ENCODE measurements around the gene CTAGE4. TPM values are rescaled to one million over a fixed set of nuclear protein-coding genes. Genes with fewer than 3 reads are reported as not detected.
"Not testable (repeated sequence)": the region's sequence is repeated elsewhere in the genome, so short reads cannot be mapped to it uniquely, and the experiment has no call there.

The CTAGE4 gene, protein sequence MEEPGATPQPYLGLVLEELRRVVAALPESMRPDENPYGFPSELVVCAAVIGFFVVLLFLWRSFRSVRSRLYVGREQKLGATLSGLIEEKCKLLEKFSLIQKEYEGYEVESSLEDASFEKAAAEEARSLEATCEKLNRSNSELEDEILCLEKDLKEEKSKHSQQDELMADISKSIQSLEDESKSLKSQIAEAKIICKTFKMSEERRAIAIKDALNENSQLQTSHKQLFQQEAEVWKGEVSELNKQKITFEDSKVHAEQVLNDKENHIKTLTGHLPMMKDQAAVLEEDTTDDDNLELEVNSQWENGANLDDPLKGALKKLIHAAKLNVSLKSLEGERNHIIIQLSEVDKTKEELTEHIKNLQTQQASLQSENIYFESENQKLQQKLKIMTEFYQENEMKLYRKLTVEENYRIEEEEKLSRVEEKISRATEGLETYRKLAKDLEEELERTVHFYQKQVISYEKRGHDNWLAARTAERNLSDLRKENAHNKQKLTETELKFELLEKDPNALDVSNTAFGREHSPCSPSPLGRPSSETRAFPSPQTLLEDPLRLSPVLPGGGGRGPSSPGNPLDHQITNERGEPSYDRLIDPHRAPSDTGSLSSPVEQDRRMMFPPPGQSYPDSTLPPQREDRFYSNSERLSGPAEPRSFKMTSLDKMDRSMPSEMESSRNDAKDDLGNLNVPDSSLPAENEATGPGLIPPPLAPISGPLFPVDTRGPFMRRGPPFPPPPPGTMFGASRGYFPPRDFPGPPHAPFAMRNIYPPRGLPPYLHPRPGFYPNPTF
- total RNA-seq (ENCODE audit: insufficient read depth, low replicate concordance), result 17.8 TPM

DNA sequence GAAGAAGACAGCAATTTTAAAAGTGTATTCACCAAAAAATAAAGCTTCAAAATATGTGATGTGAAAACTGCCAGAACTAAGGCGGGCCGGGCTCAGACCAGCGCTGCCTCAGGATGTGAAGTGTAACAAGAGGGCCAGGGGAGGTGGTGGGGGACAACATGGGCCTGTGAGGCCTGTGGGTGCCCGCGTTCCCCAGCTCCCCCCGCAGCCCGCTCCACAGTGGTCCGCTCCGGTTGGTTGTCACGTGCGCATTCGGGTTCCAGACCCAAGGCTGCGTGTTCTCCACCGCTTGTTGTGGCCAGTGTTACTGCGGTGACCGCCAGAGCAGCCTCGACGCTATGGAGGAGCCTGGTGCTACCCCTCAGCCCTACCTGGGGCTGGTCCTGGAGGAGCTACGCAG is at the start of gene CTAGE4:
TSS of gene CTAGE4 (plus strand) at position 301 of the 400 bp plus-strand sequence. CDS start at position 339, 38 bp downstream.
- DNase-seq (ENCODE audit: low spot score), result not testable (repeated sequence)

DNA sequence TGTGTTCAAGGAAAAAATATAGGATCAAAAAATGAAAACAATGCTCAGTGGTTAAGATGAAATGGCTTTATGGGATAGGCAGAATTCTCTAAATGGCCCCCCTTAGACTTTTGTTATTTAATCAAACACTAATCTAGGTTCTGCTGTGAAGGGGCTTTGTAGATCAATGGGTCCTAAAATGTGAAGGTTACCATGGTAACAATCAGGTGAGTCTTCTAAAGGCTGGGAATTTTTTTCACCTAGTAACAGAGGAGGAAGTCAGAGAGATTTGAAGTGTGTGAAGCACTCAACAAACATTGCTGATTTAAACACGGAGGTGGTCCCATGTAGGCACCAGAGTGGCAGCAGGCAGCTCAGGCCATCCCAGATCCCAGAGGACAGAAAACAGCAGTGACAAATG is 49.1 kb upstream of the CTAGE4 start:
- DNase-seq (ENCODE audit: low spot score), result no peak

DNA sequence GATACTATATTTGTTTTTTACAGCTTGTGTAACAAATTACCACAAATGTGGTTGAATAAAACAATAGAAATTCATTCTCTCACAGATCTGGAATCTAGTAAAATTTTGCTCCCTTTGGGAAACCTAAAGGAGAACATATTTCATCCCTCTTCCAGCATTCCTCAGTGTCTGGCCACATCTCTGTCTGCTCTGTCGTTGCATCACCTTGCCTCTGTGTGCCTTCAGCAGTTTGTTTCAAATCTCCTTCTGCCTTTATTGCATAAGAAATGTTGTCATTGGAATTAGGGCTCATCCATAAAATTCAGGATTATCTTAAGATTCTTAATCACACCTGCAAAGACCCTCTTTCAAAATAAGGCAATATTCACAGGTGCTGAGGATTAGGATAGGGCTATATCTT is 45.8 kb upstream of the CTAGE4 start:
- DNase-seq (ENCODE audit: low spot score), result no peak

DNA sequence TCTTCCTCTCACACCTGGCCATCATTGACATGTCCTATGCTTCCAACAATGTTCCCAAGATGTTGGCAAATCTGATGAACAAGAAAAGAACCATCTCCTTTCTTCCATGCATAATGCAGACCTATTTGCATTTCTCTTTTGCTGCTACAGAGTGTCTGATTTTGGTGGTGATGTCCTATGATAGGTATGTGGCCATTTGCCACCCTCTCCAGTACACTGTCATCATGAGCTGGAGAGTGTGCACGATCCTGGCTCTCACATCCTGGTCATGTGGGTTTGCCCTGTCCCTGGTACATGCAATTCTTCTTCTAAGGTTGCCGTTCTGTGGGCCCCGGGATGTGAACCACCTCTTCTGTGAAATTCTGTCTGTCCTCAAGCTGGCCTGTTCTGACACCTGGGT is 41.1 kb upstream of the CTAGE4 start:
- DNase-seq (ENCODE audit: low spot score), result no peak

DNA sequence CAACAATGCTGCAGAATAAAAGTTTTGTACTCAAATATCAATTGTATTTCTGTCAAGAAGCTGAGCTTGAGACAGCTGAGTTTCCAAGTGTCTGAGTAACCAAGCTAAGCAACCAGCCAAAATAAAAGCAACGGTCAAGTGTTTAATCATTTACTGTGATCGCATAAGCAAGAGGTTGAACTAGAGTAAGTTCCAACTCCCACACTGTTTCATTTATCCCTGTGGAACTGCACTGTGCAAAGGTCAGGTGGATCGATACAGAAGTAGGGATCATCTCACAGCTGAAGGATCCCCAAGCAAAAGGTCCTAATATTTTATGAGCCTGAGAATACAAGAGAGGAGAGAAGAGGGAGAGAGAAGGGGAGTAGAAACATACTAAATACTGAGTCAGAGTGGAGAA is 38.8 kb upstream of the CTAGE4 start:
- no peak for DNase-seq (ENCODE audit: low spot score)

DNA sequence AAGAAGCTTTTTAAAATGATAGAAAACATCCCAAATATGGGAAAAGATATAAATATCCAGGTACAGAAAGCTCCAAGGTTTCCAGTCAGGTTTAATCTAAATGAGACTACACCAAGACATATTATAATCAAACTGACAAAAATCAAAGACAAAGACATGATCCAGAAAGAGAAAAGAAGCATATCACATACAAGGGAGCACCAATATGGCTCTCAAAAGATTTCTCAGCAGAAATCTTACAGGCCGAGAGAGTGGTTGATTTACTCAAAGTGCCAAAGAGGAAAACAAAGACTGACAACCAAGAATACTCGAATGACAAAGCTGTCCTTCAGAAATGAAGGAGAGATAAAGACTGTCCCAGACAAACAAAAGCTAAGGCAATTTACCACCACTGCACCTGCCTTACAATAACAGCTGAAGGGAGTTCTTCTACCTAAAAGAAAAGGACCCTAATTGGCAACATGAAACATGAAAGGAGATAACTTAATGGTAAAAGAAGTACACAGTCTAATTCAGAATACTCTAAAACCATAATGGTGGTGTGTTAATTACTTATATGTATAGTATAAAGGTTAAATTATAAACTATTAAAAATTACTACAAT is 34.9 kb upstream of the CTAGE4 start:
- no peak for DNase-seq (ENCODE audit: low spot score)

DNA sequence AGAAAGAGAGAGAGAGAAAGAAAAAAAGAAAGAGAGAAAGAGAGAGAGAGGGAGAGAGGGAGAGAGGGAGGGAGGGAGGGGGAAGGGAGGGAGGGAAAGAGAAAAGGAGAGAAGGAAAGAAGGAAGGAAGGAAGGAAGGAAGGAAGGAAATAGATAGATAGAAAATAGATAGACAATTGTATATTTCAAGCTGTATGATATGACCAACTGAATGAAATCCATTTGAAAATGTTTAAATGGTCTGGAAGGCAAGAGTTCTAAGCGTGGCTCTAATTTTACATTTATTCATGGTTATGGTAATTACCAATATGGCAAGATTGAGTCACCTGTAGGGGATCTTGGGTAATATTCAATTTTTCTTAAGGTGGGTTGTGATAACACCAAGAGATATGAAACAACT is 24.4 kb upstream of the CTAGE4 start:
- no peak for DNase-seq (ENCODE audit: low spot score)

DNA sequence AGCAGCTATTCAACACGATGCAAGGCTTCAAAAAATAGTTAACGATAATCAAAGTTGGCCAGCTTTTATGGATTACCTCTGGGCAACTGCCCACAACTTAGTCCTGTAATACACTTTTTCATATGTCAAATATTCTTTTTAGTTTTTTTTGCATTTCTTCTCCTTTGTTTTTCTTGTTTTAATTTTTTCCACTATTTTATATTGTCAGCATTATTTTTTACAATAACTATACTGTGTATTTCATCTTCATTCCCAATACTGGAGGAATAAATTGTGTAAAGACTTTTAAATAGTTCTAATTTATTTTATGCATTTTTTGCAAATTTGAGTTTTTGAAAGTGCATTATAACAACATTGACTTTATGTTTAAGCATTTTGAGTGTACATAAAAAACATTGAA is 18.5 kb upstream of the CTAGE4 start:
- no peak for DNase-seq (ENCODE audit: low spot score)

DNA sequence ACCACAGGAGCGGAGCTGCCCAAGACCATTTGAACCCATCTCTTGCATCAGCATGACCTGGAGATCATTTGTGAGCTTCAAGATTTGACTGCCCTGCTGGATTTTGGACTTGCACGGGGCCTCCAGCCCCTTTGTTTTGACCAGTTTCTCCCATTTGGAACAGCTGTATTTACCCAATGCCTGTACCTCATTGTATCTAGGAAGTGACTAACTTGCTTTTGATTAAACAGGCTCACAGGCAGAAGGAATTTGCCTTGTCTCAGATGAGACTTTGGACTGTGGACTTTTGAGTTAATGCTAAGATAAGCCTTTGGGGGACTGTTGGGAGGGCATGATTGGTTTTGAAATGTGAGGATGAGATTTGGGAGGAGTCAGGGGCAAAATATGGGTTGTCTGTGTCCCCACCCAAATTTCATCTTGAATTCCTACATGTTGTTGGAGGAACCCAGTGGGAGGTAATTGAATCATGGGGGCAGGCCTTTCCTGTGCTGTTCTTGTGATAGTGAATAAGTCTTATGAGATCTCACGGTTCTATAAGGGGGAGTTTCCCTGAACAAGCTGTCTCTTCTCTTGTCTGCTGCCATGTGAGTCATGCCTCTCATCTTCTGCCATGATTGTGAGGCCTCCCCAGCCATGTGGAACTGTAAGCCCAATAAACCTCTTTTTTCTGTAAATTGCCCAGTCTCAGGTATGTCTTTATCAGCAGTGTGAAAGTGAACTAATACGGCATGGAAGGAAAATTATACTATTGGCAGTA is 11.5 kb upstream of the CTAGE4 start:
- DNase-seq (ENCODE audit: low spot score), result not testable (repeated sequence)

DNA sequence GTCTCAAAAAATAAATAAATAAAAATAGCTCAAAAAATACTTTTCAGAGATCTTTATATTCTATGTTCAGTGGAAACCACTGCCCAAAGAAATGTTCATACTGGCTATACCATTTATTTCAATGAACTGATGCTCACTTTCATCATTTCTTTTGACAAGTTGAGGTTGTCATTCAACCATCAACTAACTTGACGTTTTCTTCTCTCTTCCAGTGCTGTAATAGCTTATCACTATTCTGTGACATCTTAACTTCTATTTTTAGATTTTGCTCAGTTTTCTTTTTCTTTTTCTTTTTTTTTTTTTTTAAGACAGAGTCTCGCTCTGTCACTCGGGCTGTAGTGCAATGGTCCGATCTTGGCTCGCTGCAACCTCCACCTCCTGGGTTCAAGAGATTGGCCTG is 8.7 kb upstream of the CTAGE4 start:
- DNase-seq (ENCODE audit: low spot score), result no peak

DNA sequence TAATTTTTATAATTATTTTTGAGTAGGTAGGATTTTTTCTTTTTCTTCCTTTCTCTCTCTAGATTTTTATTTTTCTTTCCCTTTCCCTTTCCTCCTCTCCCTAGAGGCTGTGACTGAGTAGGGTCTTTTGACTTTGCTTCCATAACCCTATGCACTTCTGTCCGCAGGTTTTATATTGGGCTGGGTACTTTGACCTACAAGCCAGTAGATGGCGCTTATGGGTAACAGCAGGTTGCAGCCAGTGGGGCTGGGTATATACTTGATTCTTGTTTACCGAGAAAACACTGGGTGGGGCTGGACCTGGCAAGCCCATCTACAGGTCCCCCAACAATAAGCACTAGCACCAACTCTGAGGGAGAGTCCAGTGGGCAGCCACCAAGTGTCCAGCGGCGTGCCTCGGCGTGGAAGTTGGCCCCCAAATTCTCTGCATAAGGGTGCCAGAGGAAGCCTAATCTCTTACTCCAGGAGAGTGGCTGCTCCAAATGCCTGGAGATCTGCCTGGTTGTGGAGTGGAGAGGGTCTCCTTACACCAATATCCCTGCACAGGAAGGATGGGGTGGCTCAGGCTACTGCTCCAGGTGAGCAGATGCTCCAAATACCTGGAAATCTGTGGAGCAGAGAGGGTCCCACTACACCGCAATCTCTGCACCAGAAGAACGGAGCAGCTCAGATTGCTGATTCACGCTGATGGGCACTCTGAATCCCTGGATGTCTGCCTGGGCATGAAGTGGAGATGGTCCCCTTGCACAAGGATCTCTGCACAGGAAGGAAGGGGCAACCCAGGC is 4.7 kb upstream of the CTAGE4 start:
- DNase-seq (ENCODE audit: low spot score), result not testable (repeated sequence)

DNA sequence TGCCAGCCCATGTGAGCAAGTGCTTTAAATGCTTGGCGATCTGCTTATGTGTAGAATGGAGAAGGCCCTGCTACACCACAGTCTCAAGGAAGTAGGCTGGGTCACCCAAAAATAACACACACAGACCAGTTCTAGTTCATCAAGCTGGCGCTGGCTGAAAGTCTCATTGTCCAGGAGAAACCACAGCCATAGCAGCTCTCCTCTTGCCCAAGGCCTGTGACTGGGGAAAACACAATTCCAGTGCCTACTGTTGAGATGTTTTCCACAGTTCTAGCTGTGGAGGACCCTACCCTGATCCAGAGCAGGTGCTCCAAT is 4.1 kb upstream of the CTAGE4 start:
- not testable (repeated sequence) for DNase-seq (ENCODE audit: low spot score)

DNA sequence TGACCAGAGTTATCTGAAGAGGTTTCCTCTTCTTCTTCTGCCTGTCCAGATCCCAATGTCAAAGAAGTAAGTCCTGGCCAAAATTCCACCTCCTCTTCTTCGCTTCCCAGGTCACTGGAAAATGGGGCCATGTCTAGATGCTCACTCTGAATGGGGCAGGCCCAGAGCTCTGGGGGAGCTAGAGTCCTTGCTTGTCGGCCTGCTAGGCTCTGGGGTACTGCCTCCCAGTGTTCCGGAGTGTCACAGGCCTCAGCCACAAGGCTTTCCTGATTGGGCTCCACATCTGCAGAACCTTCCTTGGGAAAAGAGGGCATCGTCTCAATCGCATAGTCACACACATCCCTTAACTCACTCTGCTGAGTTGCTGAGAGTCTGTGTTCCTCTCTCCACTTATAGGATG is 4.6 kb downstream of the CTAGE4 start:
- DNase-seq (ENCODE audit: low spot score), result not testable (repeated sequence)

DNA sequence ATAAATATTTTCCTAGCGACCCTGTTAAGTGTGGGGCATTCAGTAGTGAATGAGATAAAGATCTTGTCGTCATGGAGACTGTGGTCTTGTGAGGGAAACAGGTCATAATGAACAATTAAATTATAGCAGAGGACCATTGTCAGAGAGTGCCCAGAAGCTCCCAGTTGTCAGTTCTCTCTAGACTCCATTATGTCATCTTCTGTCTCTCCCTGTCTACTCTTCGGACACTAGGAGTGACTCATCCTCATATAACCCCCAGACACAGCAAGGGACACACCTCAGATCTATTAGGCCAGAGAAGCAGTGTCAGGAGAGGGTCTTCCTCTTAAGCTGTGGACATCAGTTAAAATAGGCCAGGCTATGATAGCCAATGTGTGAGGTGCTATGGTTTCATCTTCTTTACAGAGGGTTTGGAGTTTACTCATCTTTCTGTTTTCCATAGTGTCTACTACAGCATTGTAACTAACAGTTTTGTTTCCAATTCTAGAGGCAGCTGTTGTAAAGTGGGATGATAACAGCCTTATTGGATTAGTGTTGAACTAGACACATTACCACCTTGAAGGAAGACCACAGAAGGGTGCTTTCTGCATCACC is 5.4 kb downstream of the CTAGE4 start:
- DNase-seq (ENCODE audit: low spot score), result not testable (repeated sequence)

DNA sequence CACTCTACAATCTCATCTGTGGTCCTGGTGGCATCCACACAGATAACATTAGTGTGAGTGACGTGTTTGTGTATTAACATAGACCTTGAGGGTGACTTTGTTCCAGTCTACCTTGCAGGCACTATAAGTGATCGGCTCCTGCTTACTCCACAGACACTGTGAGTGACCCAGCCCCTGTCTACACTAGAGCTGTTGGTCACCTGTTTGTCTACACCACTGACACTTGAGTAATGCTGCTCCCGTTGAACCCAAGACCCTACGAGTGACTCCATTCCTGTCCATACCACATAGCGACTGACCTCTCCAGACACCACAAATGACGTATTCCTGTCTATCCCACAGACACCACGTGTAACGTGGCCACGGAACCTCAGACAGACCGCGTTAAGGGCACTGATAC is 10.5 kb downstream of the CTAGE4 start:
- not testable (repeated sequence) for DNase-seq (ENCODE audit: low spot score)

DNA sequence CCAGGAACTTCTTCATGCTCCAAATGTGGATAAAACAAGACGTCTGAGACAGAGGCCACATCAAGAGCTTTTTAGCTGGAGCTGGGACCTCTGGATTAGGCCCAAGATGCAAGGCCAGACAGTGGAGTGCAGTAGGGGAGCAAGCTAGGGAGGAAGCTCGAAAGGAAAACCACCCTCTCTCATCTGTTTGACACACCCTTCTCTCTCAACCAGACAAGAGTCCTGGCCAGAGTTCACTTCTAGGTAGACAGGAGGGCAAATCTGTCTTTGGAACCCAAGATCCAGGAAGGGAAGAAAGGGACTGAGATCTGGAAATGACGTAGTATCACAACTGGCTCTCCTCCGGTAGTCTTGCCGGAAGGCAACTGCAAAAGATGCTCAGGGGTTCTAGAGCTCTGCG is 11.2 kb downstream of the CTAGE4 start:
- DNase-seq (ENCODE audit: low spot score), result not testable (repeated sequence)

DNA sequence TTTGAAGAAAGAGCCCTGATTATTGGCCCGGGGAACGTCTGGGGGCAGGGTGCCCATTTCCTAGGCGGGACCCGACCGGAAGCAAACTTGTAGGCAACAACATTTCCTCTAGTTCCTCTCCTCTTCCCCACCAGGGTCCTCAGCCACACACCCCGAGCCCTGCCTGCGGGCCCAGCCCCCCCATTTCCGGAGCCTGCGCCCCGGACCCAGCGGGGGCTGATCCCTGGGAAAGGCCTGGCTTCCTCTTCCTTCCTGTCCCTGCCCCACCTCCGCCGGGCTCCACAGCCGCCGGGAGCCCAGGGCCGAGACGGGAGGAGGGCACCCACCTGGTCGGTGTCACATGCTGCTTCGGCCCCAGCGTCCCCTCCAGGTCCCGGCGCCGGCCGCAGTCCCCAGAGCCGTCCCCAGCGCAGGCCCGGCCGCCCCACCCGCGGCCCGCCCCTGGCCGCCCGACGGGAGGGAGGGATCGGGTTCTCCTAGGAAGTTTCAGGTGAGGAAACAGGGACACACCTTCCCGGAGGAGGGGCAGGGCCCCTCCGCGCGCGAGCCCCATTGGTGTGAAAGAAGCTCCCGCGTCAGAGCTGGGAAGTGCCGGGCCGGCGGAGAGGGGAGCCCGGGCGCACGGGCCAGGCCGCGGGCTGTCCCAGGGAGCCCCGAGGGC is 12.1 kb downstream of the CTAGE4 start, which contains the start of gene ARHGEF35:
TSS of gene ARHGEF35 (minus strand) at position 622 of the 661 bp plus-strand sequence. CDS start 7,450 bp downstream, outside the sequence.
- not testable (repeated sequence) for DNase-seq (ENCODE audit: low spot score)

DNA sequence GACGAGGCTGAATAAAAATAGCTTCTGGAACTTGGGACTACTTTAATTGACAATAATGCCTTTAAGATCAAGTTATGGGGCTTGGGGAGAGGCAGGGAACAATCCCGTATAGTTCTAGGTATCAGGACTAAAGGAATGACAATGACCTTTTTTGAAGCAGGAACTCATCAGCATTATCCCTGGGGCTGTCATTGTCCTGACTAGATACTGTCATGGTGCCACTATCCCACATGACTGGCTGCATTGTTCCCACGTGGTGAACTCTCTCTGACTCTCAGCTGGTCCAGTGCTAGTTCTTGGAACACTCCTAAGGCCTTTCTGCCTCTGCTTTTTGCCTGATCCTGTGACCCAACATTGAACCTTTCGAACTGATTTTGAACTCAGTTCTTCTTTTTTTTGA is 15.7 kb downstream of the CTAGE4 start:
- DNase-seq (ENCODE audit: low spot score), result not testable (repeated sequence)

DNA sequence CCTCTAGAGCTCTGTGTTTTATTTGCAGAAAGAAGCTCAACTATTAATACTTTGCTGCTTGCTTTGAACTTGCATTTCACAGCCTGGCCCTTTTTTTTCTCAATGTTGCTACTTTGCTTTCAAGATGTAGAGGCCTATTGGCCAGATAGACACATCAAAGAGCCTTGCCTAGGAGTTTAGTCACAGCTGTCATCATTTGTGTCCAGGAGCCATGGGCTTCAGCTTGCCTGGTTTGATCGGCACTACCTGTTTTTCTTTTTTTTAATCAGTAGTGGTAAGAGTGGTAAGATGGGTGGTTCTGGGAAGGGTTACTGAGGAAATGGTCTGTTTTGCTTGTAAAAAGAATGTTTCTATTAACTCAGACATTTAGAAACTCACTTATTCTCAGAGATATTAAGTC is 18.7 kb downstream of the CTAGE4 start:
- not testable (repeated sequence) for DNase-seq (ENCODE audit: low spot score)

DNA sequence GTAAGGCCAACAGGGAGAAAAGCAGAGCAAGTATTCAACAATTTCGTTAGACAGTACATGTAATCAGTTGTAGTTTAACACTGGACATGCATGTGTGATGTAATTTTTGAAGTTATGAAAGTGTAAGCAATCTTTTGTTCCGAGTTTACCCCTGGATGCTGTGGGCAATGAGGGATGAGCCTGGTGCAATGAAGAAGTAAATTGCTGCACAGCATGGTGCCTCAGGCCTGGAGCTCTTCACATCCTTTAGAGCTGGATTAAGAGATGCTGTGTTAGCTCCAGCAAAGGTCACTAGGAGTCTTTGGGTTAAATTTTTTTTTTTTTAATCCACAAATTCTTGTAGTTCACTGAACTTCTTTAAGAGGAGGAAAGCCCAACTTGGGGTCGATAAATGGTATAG is 19.8 kb downstream of the CTAGE4 start:
- DNase-seq (ENCODE audit: low spot score), result not testable (repeated sequence)

Measured in umbilical cord (tissue), 2 donors.